Lung (tissue), 12 donors: Measurements from ENCODE around the gene HMX1. TPM values are rescaled to one million over a fixed set of nuclear protein-coding genes. Genes with fewer than 3 reads are reported as not detected.

ENCODE experiments used
- ATAC-seq: fragments of 200-7000 bp; cut with Tn5 transposase; one replicate; pipeline ENCODE4 v1.9.1; 2020; ENCODE audit warnings: moderate number of reproducible peaks; ENCODE audit not compliant: insufficient read depth, low FRiP score
- DNase-seq, 3 donors: peaks; one replicate each; pipeline ENCODE4 v3.0.0-alpha.2; 2013 to 2017
- H3K27ac ChIP-seq, 2 donors: one replicate each; pipeline ENCODE4 v1.5.1; 2013; ENCODE audit warnings: mild to moderate bottlenecking in 2 of 2, moderate library complexity in 2 of 2, control low read depth in 1 of 2, inconsistent platforms in 1 of 2, low read depth in 1 of 2, low read length in 1 of 2
- H3K27me3 ChIP-seq, 3 donors: one replicate each; pipeline ENCODE4 v1.5.1; 2013; ENCODE audit warnings: low read length in 2 of 3; ENCODE audit not compliant: control insufficient read depth in 3 of 3, insufficient read depth in 3 of 3
- H3K36me3 ChIP-seq, 4 donors: one replicate each; pipeline ENCODE4 v1.5.1; 2013; ENCODE audit warnings: low read length in 4 of 4, mild to moderate bottlenecking in 1 of 4, moderate library complexity in 1 of 4; ENCODE audit not compliant: control insufficient read depth in 4 of 4, insufficient read depth in 4 of 4
- H3K4me1 ChIP-seq, 5 donors: one replicate each; pipeline ENCODE4 v1.5.1; 2013; ENCODE audit warnings: low read length in 5 of 5, mild to moderate bottlenecking in 2 of 5, moderate library complexity in 1 of 5; ENCODE audit not compliant: control insufficient read depth in 5 of 5, insufficient read depth in 5 of 5
- H3K4me3 ChIP-seq: one replicate; pipeline ENCODE4 v1.5.1; 2013; ENCODE audit warnings: mild to moderate bottlenecking, control low read depth, moderate library complexity
- H3K9ac ChIP-seq, 2 donors: one replicate each; pipeline ENCODE4 v1.5.1; 2013; ENCODE audit warnings: low read length in 2 of 2, control low read depth in 1 of 2; ENCODE audit not compliant: insufficient read depth in 1 of 2
- H3K9me3 ChIP-seq, 4 donors: one replicate each; pipeline ENCODE4 v1.5.1; 2013; ENCODE audit warnings: low read length in 3 of 4, mild to moderate bottlenecking in 1 of 4, moderate library complexity in 1 of 4; ENCODE audit not compliant: control insufficient read depth in 4 of 4, insufficient read depth in 3 of 4
- CTCF ChIP-seq: IDR thresholded peaks from 2 replicates; pipeline ENCODE4 v1.5.1; 2012; ENCODE audit warnings: mild to moderate bottlenecking; ENCODE audit errors: control extremely low read depth, extremely low read depth
- WGBS, 2 donors: extraction: QIAGEN DNeasy Blood & Tissue Kit; methylation state at CpG; one replicate each; pipeline ENCODE4 v1.1.7; 2013; 5-methylcytosine and 5-hydroxymethylcytosine counted together
- polyA plus RNA-seq, 2 donors: library from polyadenylated mRNA; stranded (reverse); fragments of 200-250 nt; gene quantifications; one replicate each; pipeline ENCODE4 v1.2.1, GENCODE V29; 2013
- total RNA-seq, 2 donors: library from RNA; depleted of rRNA in 1 of 2; stranded (reverse); fragments of >200 nt in 1 of 2; gene quantifications; one replicate each; pipeline ENCODE4 v1.2.1, GENCODE V29; 2014 to 2021
- donor health status: control.
- donor health status: control.
- donor health status: Bipolar disorder and iron deficiency.
- donor health status: healthy.
- donor health status: DM: yes; HTN: yes; CAD: no.

HMX1 gene
- total and polyA plus RNA-seq, 4 donors = not detected

- TF ChIP-seq CTCF = no peak
- no peak for ATAC-seq
- Histone ChIP-seq H3K9me3 (peaks cover 0 to 5% (median 1%) of the 10 kb centered on the region in 4 donors), H3K27me3 (peaks cover 0 to 5% (median 5%) of the 10 kb centered on the region in 3 donors), H3K36me3 (no peaks in the 10 kb centered on the region), H3K4me3 (no peak overlapping the region), H3K27ac (no peak overlapping the region), H3K9ac (no peak overlapping the region), H3K4me1 (no peaks in the 10 kb centered on the region)
- no peak for DNase-seq
- 63 to 76% methylated on average over 7 of the region's 7 CpGs for WGBS, 2 donors
These were observed 41.6 kb downstream of the HMX1 start for GRCh38 chr4:8830056-8830455.

DNA sequence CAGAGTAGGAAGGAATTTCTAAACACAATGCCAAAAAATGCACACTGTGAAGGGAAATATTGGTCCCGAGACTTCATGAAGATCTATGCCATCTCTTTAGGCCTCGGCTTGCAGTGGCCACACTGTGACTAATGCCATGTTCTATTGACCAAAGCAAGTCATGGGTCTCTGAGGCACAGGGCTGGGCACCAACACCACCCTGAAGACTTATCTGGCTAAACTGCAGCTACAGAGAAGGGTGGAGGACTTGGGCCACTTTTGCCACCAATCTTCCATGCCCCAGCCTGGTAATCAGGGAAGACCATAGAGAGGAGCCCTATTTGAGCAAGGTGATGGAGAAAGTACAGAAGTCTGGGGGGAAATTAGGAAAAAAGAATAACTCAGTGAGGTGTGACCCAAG is 42.1 kb downstream of the HMX1 start:
- DNase-seq (no peak), ATAC-seq (no peak)
- no peak overlapping the region for H3K27ac ChIP-seq
- H3K4me3 ChIP-seq = no peak overlapping the region
- H3K4me1 ChIP-seq = no peaks in the 10 kb centered on the region
- 82 to 87% methylated on average over 2 of the region's 2 CpGs for WGBS, 2 donors
- peaks cover 0 to 5% (median 1%) of the 10 kb centered on the region in 4 donors for H3K9me3 ChIP-seq
- no peak overlapping the region for H3K9ac ChIP-seq
- TF ChIP-seq CTCF = no peak
- H3K27me3 ChIP-seq = peaks cover 0 to 7% (median 6%) of the 10 kb centered on the region in 3 donors
- H3K36me3 ChIP-seq = no peaks in the 10 kb centered on the region

- Histone ChIP-seq H3K27ac (no peak overlapping the region), H3K4me1 (no peaks in the 10 kb centered on the region), H3K9me3 (peaks cover 0 to 5% (median 1%) of the 10 kb centered on the region in 4 donors), H3K4me3 (no peak overlapping the region), H3K9ac (no peak overlapping the region), H3K27me3 (peaks cover 0 to 7% (median 6%) of the 10 kb centered on the region in 3 donors), H3K36me3 (no peaks in the 10 kb centered on the region)
- DNase-seq = no peak
- ATAC-seq = no peak
- no peak for TF ChIP-seq CTCF
- 85 to 97% methylated on average over 4 of the region's 4 CpGs for WGBS, 2 donors
These were observed 42.8 kb downstream of the HMX1 start for GRCh38 chr4:8828869-8829268.
